Measurements from ENCODE around the gene KCTD11. TPM values are rescaled to one million over a fixed set of nuclear protein-coding genes. Genes with fewer than 3 reads are reported as not detected.

Gene KCTD11
- total RNA-seq, 1 donor from 2014 or later = 24.2 TPM

DNA sequence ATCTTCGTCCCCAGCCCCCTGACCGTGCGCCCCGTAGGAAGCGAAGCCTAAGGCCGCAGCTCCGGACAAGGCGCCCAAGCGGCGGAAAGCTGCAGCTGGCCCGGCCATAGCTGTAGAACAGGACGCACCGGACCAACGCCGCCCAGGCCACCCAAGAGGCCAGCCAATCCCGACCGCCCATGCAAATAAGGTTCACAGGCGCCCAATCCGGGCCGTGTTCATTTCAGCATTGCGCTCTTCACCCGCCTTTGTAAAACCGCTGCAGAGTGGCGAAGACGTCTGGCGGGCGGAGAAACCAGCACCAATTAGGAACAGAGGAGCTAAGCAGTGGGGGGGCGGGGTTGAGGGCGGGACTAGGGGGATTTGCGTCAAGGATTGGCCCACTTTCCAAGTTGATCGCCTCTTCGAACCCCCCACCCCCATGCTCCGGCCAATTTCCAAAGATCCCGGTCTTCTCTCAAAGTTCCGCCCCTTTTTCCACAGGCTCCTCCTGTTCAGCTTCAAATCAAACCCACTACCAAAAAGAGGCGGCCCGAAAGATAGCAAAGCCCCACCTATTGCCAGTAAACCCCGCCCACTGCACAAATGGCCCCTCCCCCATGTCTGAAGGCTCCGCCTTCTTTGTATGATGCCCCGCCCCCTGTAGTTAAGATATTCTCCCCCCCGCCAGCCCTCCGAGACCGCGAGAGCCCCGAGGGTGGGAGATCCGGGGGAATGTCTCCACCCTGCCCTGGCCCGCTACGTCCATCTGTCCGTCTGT is 52.2 kb downstream of the KCTD11 start, which contains the start of gene TMEM256:
TSS of gene TMEM256 (minus strand) at position 121 of the 760 bp plus-strand sequence. CDS start at position 108, 13 bp downstream.
- peak within 1 kb of the TSS; percentile 74 for H3K4me3 ChIP-seq (ENCODE audit: low read depth, low read length)
- DNase-seq (ENCODE audit: low read depth) (peak; percentile 96), FAIRE-seq (peak; percentile 47)
- H3K27me3 ChIP-seq (ENCODE audit: control insufficient read depth, insufficient read depth, low read length) = no peaks in the 10 kb centered on the region
- TF ChIP-seq, protein P1, sequence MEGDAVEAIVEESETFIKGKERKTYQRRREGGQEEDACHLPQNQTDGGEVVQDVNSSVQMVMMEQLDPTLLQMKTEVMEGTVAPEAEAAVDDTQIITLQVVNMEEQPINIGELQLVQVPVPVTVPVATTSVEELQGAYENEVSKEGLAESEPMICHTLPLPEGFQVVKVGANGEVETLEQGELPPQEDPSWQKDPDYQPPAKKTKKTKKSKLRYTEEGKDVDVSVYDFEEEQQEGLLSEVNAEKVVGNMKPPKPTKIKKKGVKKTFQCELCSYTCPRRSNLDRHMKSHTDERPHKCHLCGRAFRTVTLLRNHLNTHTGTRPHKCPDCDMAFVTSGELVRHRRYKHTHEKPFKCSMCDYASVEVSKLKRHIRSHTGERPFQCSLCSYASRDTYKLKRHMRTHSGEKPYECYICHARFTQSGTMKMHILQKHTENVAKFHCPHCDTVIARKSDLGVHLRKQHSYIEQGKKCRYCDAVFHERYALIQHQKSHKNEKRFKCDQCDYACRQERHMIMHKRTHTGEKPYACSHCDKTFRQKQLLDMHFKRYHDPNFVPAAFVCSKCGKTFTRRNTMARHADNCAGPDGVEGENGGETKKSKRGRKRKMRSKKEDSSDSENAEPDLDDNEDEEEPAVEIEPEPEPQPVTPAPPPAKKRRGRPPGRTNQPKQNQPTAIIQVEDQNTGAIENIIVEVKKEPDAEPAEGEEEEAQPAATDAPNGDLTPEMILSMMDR (IDR thresholded peaks at IDR 0.05; ENCODE audit: insufficient read depth, low read length, severe bottlenecking) = no peak
- no peaks in the 10 kb centered on the region for H3K36me3 ChIP-seq (ENCODE audit: control insufficient read depth, insufficient read depth, low read length)

Other genes with a start within 250 kb of the KCTD11 start
- gene ASGR2, start 237.3 kb upstream of the KCTD11 start, total RNA-seq = not detected in 2 replicates
- gene ASGR1, start 172.8 kb upstream of the KCTD11 start, total RNA-seq = under 0.01 and 0.38 TPM in 2 replicates
- gene DLG4, start 132.3 kb upstream of the KCTD11 start, total RNA-seq = 1.8 and 1.9 TPM in 2 replicates
- gene ACADVL, start 132.2 kb upstream of the KCTD11 start, total RNA-seq = 216 and 277 TPM in 2 replicates
- 52.1 and 55.3 TPM in 2 replicates for gene DVL2, start 117.6 kb upstream of the KCTD11 start, total RNA-seq
- gene PHF23, start 112.7 kb upstream of the KCTD11 start, total RNA-seq = 27.4 and 34.9 TPM in 2 replicates
- 50.8 and 64.3 TPM in 2 replicates for gene GABARAP, start 109.7 kb upstream of the KCTD11 start, total RNA-seq
- gene CTDNEP1, start 100.4 kb upstream of the KCTD11 start, total RNA-seq = 17.6 and 25.3 TPM in 2 replicates
- 16.5 and 20.0 TPM in 2 replicates for gene ELP5, start 99.9 kb upstream of the KCTD11 start, total RNA-seq
- gene CLDN7, start 89.7 kb upstream of the KCTD11 start, total RNA-seq = 546 and 850 TPM in 2 replicates
- gene SLC2A4, start 70.4 kb upstream of the KCTD11 start, total RNA-seq = under 0.01 and 0.13 TPM in 2 replicates
- gene YBX2, start 57.5 kb upstream of the KCTD11 start, total RNA-seq = 0.26 and 1.0 TPM in 2 replicates
- 653 and 709 TPM in 2 replicates for gene EIF5A, start 44.5 kb upstream of the KCTD11 start, total RNA-seq
- 22.4 and 35.7 TPM in 2 replicates for gene GPS2, start 36.8 kb upstream of the KCTD11 start, total RNA-seq
- gene NEURL4, start 22.8 kb upstream of the KCTD11 start, total RNA-seq = 14.7 and 17.7 TPM in 2 replicates
- 0.26 and 4.2 TPM in 2 replicates for gene ACAP1, start 15.6 kb upstream of the KCTD11 start, total RNA-seq
- not detected in 2 replicates for gene TMEM95, start 3.0 kb downstream of the KCTD11 start, total RNA-seq
- gene TNK1, start 28.9 kb downstream of the KCTD11 start, total RNA-seq = 7.4 and 11.8 TPM in 2 replicates
- gene PLSCR3, start 42.4 kb downstream of the KCTD11 start, total RNA-seq = 9.0 and 13.2 TPM in 2 replicates
- gene TMEM256, start 51.9 kb downstream of the KCTD11 start, total RNA-seq = 40.3 and 67.7 TPM in 2 replicates
- 0.79 and 1.2 TPM in 2 replicates for gene NLGN2, start 55.7 kb downstream of the KCTD11 start, total RNA-seq
- 0.13 TPM in 1 of 2 replicates, not detected in the other for gene SPEM1, start 68.2 kb downstream of the KCTD11 start, total RNA-seq
- gene SPEM2, start 73.5 kb downstream of the KCTD11 start, total RNA-seq = not detected in 2 replicates
- gene SPEM3, start 76.7 kb downstream of the KCTD11 start, total RNA-seq = not detected in 2 replicates
- gene TMEM102, start 83.3 kb downstream of the KCTD11 start, total RNA-seq = 7.3 and 12.6 TPM in 2 replicates
- 12.4 and 28.3 TPM in 2 replicates for gene FGF11, start 87.3 kb downstream of the KCTD11 start, total RNA-seq
- 9.7 and 16.8 TPM in 2 replicates for gene CHRNB1, start 92.9 kb downstream of the KCTD11 start, total RNA-seq
- 8.7 and 9.2 TPM in 2 replicates for gene ZBTB4, start 127.5 kb downstream of the KCTD11 start, total RNA-seq
- not detected in 2 replicates for gene SLC35G6, start 129.3 kb downstream of the KCTD11 start, total RNA-seq
- 38.4 and 79.6 TPM in 2 replicates for gene POLR2A, start 132.2 kb downstream of the KCTD11 start, total RNA-seq
- gene TNFSF12, start 196.9 kb downstream of the KCTD11 start, total RNA-seq = 0.53 and 1.0 TPM in 2 replicates
- 2.6 and 3.7 TPM in 2 replicates for gene TNFSF13, start 206.6 kb downstream of the KCTD11 start, total RNA-seq
- 94.7 and 129 TPM in 2 replicates for gene SENP3, start 209.8 kb downstream of the KCTD11 start, total RNA-seq
- gene CD68, start 227.5 kb downstream of the KCTD11 start, total RNA-seq = 11.3 and 16.4 TPM in 2 replicates
- 54.7 and 56.3 TPM in 2 replicates for gene MPDU1, start 231.7 kb downstream of the KCTD11 start, total RNA-seq
- 23.4 and 41.7 TPM in 2 replicates for gene SOX15, start 237.9 kb downstream of the KCTD11 start, total RNA-seq